Lung (tissue), 12 donors: ENCODE data around the gene PSRC1. TPM values are rescaled to one million over a fixed set of nuclear protein-coding genes. Genes with fewer than 3 reads are reported as not detected.
A peak's percentile ranks its signal among the peaks of the same experiment; 100 is the strongest.

Source experiments
- ATAC-seq: fragments of 200-7000 bp; cut with Tn5 transposase; one replicate; pipeline ENCODE4 v1.9.1; 2020; ENCODE audit warnings: moderate number of reproducible peaks; ENCODE audit not compliant: insufficient read depth, low FRiP score
- DNase-seq, 3 donors: peaks; one replicate each; pipeline ENCODE4 v3.0.0-alpha.2; 2013 to 2017
- H3K27ac ChIP-seq, 2 donors: one replicate each; pipeline ENCODE4 v1.5.1; 2013; ENCODE audit warnings: mild to moderate bottlenecking in 2 of 2, moderate library complexity in 2 of 2, control low read depth in 1 of 2, inconsistent platforms in 1 of 2, low read depth in 1 of 2, low read length in 1 of 2
- H3K27me3 ChIP-seq, 3 donors: one replicate each; pipeline ENCODE4 v1.5.1; 2013; ENCODE audit warnings: low read length in 2 of 3; ENCODE audit not compliant: control insufficient read depth in 3 of 3, insufficient read depth in 3 of 3
- H3K36me3 ChIP-seq, 4 donors: one replicate each; pipeline ENCODE4 v1.5.1; 2013; ENCODE audit warnings: low read length in 4 of 4, mild to moderate bottlenecking in 1 of 4, moderate library complexity in 1 of 4; ENCODE audit not compliant: control insufficient read depth in 4 of 4, insufficient read depth in 4 of 4
- H3K4me1 ChIP-seq, 5 donors: one replicate each; pipeline ENCODE4 v1.5.1; 2013; ENCODE audit warnings: low read length in 5 of 5, mild to moderate bottlenecking in 2 of 5, moderate library complexity in 1 of 5; ENCODE audit not compliant: control insufficient read depth in 5 of 5, insufficient read depth in 5 of 5
- H3K4me3 ChIP-seq: one replicate; pipeline ENCODE4 v1.5.1; 2013; ENCODE audit warnings: mild to moderate bottlenecking, control low read depth, moderate library complexity
- H3K9ac ChIP-seq, 2 donors: one replicate each; pipeline ENCODE4 v1.5.1; 2013; ENCODE audit warnings: low read length in 2 of 2, control low read depth in 1 of 2; ENCODE audit not compliant: insufficient read depth in 1 of 2
- H3K9me3 ChIP-seq, 4 donors: one replicate each; pipeline ENCODE4 v1.5.1; 2013; ENCODE audit warnings: low read length in 3 of 4, mild to moderate bottlenecking in 1 of 4, moderate library complexity in 1 of 4; ENCODE audit not compliant: control insufficient read depth in 4 of 4, insufficient read depth in 3 of 4
- WGBS, 2 donors: extraction: QIAGEN DNeasy Blood & Tissue Kit; methylation state at CpG; one replicate each; pipeline ENCODE4 v1.1.7; 2013; 5-methylcytosine and 5-hydroxymethylcytosine counted together
- polyA plus RNA-seq, 2 donors: library from polyadenylated mRNA; stranded (reverse); fragments of 200-250 nt; gene quantifications; one replicate each; pipeline ENCODE4 v1.2.1, GENCODE V29; 2013
- total RNA-seq, 2 donors: library from RNA; depleted of rRNA in 1 of 2; stranded (reverse); fragments of >200 nt in 1 of 2; gene quantifications; one replicate each; pipeline ENCODE4 v1.2.1, GENCODE V29; 2014 to 2021
- TF ChIP-seq, protein P1 (sequence below): IDR thresholded peaks from 2 replicates; pipeline ENCODE4 v1.5.1; 2012; ENCODE audit warnings: mild to moderate bottlenecking; ENCODE audit errors: control extremely low read depth, extremely low read depth
- donor health status: control.
- donor health status: control.
- donor health status: Bipolar disorder and iron deficiency.
- donor health status: healthy.
- donor health status: DM: yes; HTN: yes; CAD: no.

Gene PSRC1
- total and polyA plus RNA-seq, 4 donors: 2.7 to 4.9 (median 4.8) TPM

- peaks cover 0 to 16% (median 6%) of the 10 kb centered on the region in 4 donors for H3K36me3 ChIP-seq
- ATAC-seq: no peak
- 18 to 21% methylated on average over 9 to 10 of the region's 10 CpGs for WGBS, 2 donors
- H3K27me3 ChIP-seq: no peaks in the 10 kb centered on the region
- no peak overlapping the region for H3K27ac ChIP-seq
- peak overlapping the region; percentile 37 to 75 for H3K9ac ChIP-seq
- H3K4me1 ChIP-seq: peaks cover 0 to 26% (median 12%) of the 10 kb centered on the region in 5 donors
- peak in 1 of 3 donors; percentile 29 for DNase-seq
- TF ChIP-seq, protein P1, sequence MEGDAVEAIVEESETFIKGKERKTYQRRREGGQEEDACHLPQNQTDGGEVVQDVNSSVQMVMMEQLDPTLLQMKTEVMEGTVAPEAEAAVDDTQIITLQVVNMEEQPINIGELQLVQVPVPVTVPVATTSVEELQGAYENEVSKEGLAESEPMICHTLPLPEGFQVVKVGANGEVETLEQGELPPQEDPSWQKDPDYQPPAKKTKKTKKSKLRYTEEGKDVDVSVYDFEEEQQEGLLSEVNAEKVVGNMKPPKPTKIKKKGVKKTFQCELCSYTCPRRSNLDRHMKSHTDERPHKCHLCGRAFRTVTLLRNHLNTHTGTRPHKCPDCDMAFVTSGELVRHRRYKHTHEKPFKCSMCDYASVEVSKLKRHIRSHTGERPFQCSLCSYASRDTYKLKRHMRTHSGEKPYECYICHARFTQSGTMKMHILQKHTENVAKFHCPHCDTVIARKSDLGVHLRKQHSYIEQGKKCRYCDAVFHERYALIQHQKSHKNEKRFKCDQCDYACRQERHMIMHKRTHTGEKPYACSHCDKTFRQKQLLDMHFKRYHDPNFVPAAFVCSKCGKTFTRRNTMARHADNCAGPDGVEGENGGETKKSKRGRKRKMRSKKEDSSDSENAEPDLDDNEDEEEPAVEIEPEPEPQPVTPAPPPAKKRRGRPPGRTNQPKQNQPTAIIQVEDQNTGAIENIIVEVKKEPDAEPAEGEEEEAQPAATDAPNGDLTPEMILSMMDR: no peak
- H3K9me3 ChIP-seq: no peaks in the 10 kb centered on the region
- H3K4me3 ChIP-seq: no peak overlapping the region
Measured at GRCh38 chr1:109282497-109282951, 421 bp downstream of the PSRC1 start.

DNA sequence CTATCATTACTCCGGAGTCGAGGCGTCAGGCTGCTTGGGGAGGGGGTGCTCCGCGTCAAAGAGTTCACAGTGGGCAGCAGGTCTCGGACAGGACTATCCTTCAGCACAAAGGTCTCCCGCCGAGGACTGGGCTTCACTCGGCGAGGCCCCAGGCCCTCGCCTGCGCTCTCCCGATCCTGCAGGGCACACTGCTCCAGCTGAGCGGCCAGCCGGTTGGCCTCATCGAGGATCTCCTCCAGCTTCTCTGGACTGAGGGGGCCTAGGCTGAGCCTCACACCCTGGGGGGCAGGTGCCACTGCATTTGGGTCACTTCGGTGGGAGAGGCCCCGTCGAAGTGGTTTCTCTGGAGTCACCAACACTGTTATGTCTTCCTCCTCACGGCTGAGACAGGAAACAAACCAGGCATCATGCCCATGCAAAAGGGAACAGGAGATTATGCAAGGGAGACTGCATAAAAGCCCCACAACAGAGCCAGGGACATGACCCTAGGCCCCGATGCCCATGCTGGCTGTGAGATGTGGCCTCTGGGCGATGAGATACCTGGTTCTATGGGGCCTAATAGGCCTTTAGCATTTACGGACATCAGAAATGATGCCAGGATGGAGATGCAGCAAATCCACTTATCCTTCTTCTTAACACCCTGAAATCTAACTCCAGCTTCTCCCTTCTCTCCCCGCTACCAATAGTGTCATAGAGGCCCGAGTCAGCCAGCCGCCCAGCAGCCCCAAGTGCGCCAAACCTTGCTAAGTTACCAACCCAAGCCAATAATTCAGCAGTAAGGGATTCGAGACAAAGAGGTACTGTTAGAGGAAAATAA, 1.1 kb downstream of the PSRC1 start:
- ATAC-seq (no peak), DNase-seq (peak in 2 of 3 donors; percentile 39 to 45)
- peaks cover 0 to 32% (median 12%) of the 10 kb centered on the region in 5 donors for H3K4me1 ChIP-seq
- 57 to 58% methylated on average over 28 of the region's 28 CpGs for WGBS, 2 donors
- H3K9ac ChIP-seq: peak overlapping the region; percentile 37 to 75
- TF ChIP-seq, protein P1: no peak
- no peak overlapping the region for H3K4me3 ChIP-seq
- no peaks in the 10 kb centered on the region for H3K27me3 ChIP-seq
- H3K27ac ChIP-seq: peak overlapping the region in 1 of 2 donors; percentile 49
- no peaks in the 10 kb centered on the region for H3K9me3 ChIP-seq
- H3K36me3 ChIP-seq: peaks cover 0 to 16% (median 6%) of the 10 kb centered on the region in 4 donors

DNA sequence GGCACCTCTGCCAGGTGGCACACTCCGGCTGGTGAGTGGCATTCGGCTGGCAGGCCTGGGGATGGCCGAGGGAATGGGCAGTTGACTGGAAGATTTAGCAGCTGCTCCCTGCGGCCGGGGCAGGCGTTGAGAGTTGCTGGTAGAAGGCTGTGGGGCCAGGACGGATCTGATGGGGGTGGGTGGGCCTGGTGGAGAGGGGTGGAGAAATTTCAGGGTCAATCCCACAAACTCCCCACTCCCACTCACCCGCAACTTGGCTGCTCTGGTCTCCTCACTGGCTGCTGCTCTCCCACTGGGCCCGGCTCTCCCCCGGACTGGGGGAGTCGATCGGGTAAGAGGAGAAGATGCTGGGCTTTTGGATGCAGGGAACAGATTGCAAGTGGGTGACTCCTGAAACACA, 2.1 kb downstream of the PSRC1 start:
- H3K9ac ChIP-seq: no peak overlapping the region
- no peaks in the 10 kb centered on the region for H3K27me3 ChIP-seq
- 95 to 97% methylated on average over 12 of the region's 12 CpGs for WGBS, 2 donors
- ATAC-seq (no peak), DNase-seq (no peak)
- no peaks in the 10 kb centered on the region for H3K9me3 ChIP-seq
- H3K4me1 ChIP-seq: peaks cover 0 to 32% (median 14%) of the 10 kb centered on the region in 5 donors
- TF ChIP-seq, protein P1: no peak
- peaks cover 0 to 16% (median 6%) of the 10 kb centered on the region in 4 donors for H3K36me3 ChIP-seq
- no peak overlapping the region for H3K27ac ChIP-seq
- no peak overlapping the region for H3K4me3 ChIP-seq
